GM23248 (cell line): ENCODE data around the gene AGL.

Source experiments
- EZH2 ChIP-seq: fragments of 200-600 bp; sonication (generic); IDR thresholded peaks from 2 replicates; pipeline ENCODE4 v1.6.1; 2018; ENCODE audit warnings: antibody characterized with exemption, mild to moderate bottlenecking; ENCODE audit not compliant: insufficient read depth, poor library complexity, severe bottlenecking
- EZH2phosphoT487 ChIP-seq: fragments of 200-600 bp; sonication (generic); IDR thresholded peaks from 2 replicates; pipeline ENCODE4 v1.6.1; 2018; ENCODE audit warnings: antibody characterized with exemption, moderate library complexity, mild to moderate bottlenecking, low read depth; ENCODE audit not compliant: insufficient read depth

- no peak for TF ChIP-seq EZH2phosphoT487
- TF ChIP-seq EZH2, result no peak
Measured at GRCh38 chr1:99811075-99811474, 39.1 kb upstream of the AGL start.
